ENCODE measurements around the gene UBTF.
A peak's percentile ranks its signal among the peaks of the same experiment; 100 is the strongest.
"Not testable (repeated sequence)": the region's sequence is repeated elsewhere in the genome, so short reads cannot be mapped to it uniquely, and the experiment has no call there.

Gene UBTF

DNA sequence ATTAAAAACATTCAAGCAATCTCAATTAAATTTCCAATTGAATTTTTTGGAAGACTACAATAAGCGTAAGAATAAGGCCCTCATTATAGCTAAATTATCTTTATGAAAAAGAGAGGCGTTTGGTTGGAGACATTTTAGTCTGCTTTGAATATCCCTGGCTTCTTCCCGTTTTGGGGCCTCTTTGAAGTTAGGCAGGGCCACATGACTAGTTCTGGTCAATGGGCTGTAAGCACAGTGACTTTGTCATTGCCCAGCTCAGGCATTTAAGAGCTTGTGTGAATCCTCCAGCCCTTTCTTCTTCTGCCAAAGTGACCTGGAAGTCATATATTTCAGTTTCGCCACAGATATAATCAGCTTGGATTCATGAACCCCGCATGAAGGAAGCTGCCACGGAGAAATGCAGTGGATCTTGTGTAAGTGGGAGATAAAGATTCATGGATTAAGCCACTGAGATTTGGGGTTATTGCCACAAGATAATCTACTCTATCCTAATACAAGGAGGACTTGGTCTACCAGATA lies 21.7 kb upstream of the UBTF start:
- H3K4me3 ChIP-seq (ENCODE audit: low read length), result peak overlapping the region; percentile 63
- peaks cover 12% of the 10 kb centered on the region for H3F3A ChIP-seq (ENCODE audit: control insufficient read depth, insufficient read depth)
- peaks cover 7% of the 10 kb centered on the region for H3K36me3 ChIP-seq (ENCODE audit: control insufficient read depth, low read length)
- no peaks in the 10 kb centered on the region for H3K79me2 ChIP-seq (ENCODE audit: control insufficient read depth, low read length)
- H4K20me1 ChIP-seq (ENCODE audit: control insufficient read depth, insufficient read depth, low read depth, low read length), result no peaks in the 10 kb centered on the region
- H3K9me2 ChIP-seq (replicated peaks; ENCODE audit: control insufficient read depth, low read length), result no peaks in the 10 kb centered on the region
- H3K27ac ChIP-seq (ENCODE audit: low read depth, low read length), result peak overlapping the region; percentile 48
- no peak for TF ChIP-seq EZH2phosphoT487 (IDR thresholded peaks at IDR 0.05; ENCODE audit: borderline replicate concordance, low read length)
- TF ChIP-seq, protein P1, sequence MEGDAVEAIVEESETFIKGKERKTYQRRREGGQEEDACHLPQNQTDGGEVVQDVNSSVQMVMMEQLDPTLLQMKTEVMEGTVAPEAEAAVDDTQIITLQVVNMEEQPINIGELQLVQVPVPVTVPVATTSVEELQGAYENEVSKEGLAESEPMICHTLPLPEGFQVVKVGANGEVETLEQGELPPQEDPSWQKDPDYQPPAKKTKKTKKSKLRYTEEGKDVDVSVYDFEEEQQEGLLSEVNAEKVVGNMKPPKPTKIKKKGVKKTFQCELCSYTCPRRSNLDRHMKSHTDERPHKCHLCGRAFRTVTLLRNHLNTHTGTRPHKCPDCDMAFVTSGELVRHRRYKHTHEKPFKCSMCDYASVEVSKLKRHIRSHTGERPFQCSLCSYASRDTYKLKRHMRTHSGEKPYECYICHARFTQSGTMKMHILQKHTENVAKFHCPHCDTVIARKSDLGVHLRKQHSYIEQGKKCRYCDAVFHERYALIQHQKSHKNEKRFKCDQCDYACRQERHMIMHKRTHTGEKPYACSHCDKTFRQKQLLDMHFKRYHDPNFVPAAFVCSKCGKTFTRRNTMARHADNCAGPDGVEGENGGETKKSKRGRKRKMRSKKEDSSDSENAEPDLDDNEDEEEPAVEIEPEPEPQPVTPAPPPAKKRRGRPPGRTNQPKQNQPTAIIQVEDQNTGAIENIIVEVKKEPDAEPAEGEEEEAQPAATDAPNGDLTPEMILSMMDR (IDR thresholded peaks at IDR 0.05; ENCODE audit: low read depth, low read length, poor library complexity, severe bottlenecking), result no peak
- peak overlapping the region; percentile 64 for H3K4me2 ChIP-seq (ENCODE audit: low read length)
- peaks cover 4% of the 10 kb centered on the region; the same call in 1 of the 2 replicates for H3K9me3 ChIP-seq (ENCODE audit: control insufficient read depth, insufficient read depth, low read length)
- peaks cover 46% of the 10 kb centered on the region for H3K4me1 ChIP-seq (ENCODE audit: control insufficient read depth, low read length)
- no peaks in the 10 kb centered on the region for H3K27me3 ChIP-seq (ENCODE audit: control insufficient read depth, low read length)

DNA sequence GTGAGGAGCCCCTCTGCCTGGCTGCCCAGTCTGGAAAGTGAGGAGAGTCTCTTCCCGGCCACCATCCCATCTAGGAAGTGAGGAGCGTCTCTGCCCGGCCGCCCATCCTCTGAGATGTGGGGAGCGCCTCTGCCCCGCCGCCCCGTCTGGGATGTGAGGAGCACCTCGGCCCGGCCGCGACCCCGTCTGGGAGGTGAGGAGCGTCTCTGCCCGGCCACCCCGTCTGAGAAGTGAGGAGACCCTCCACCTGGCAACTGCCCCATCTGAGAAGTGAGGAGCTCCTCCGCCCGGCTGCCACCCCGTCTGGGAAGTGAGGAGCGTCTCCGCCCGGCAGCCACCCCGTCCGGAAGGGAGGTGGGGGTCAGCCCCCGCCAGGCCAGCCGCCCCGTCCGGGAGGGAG lies 18.4 kb upstream of the UBTF start:
- not testable (repeated sequence) for H3K9me3 ChIP-seq (ENCODE audit: control insufficient read depth, insufficient read depth, low read length); H3K36me3 ChIP-seq (ENCODE audit: control insufficient read depth, low read length); H3K79me2 ChIP-seq (ENCODE audit: control insufficient read depth, low read length); H3K27me3 ChIP-seq (ENCODE audit: control insufficient read depth, low read length); H3K4me2 ChIP-seq (ENCODE audit: low read length); H3K9me2 ChIP-seq (replicated peaks; ENCODE audit: control insufficient read depth, low read length); H3K4me3 ChIP-seq (ENCODE audit: low read length); H3F3A ChIP-seq (ENCODE audit: control insufficient read depth, insufficient read depth); H3K27ac ChIP-seq (ENCODE audit: low read depth, low read length); H4K20me1 ChIP-seq (ENCODE audit: control insufficient read depth, insufficient read depth, low read depth, low read length)
- H3K4me1 ChIP-seq (ENCODE audit: control insufficient read depth, low read length), result peaks cover 20% of the 10 kb centered on the region

- H3K27me3 ChIP-seq (ENCODE audit: control insufficient read depth, low read length), result no peaks in the 10 kb centered on the region
- peaks cover 10% of the 10 kb centered on the region for H3K4me1 ChIP-seq (ENCODE audit: control insufficient read depth, low read length)
- H3F3A ChIP-seq (ENCODE audit: control insufficient read depth, insufficient read depth), result peaks cover 7% of the 10 kb centered on the region
- H3K36me3 ChIP-seq (ENCODE audit: control insufficient read depth, low read length), result no peaks in the 10 kb centered on the region
- H3K4me3 ChIP-seq (ENCODE audit: low read length), result no peak overlapping the region
- H4K20me1 ChIP-seq (ENCODE audit: control insufficient read depth, insufficient read depth, low read depth, low read length), result no peaks in the 10 kb centered on the region
- no peaks in the 10 kb centered on the region for H3K9me2 ChIP-seq (replicated peaks; ENCODE audit: control insufficient read depth, low read length)
- H3K4me2 ChIP-seq (ENCODE audit: low read length), result no peak overlapping the region
- no peak for TF ChIP-seq EZH2phosphoT487 (IDR thresholded peaks at IDR 0.05; ENCODE audit: borderline replicate concordance, low read length)
- TF ChIP-seq, protein P1 (IDR thresholded peaks at IDR 0.05; ENCODE audit: low read depth, low read length, poor library complexity, severe bottlenecking), result no peak
- no peak overlapping the region for H3K27ac ChIP-seq (ENCODE audit: low read depth, low read length)
- H3K9me3 ChIP-seq (ENCODE audit: control insufficient read depth, insufficient read depth, low read length), result no peaks in the 10 kb centered on the region
- H3K79me2 ChIP-seq (ENCODE audit: control insufficient read depth, low read length), result no peaks in the 10 kb centered on the region
These were observed 17.0 kb upstream of the UBTF start for GRCh38 chr17:44236444-44236991.

DNA sequence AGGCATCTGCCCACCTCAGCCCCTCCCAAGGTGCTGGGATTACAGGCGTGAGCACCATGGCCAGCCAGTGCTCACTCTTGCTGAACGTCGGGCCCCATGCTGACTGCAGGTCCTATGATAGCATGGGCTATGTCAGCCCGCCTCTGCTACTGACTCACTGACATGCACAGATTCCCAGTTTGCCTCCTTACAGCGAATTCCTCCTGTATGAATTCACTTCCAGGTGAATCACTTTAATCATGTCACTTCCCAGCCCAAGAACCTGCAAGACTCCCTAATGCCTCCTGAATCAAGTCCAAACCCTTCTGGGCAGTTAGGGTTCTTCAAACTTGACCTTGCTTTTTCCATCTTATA lies 16.1 kb upstream of the UBTF start:
- Histone ChIP-seq H4K20me1 (ENCODE audit: control insufficient read depth, insufficient read depth, low read depth, low read length) (no peaks in the 10 kb centered on the region), H3K4me2 (ENCODE audit: low read length) (no peak overlapping the region), H3K9me2 (replicated peaks; ENCODE audit: control insufficient read depth, low read length) (no peaks in the 10 kb centered on the region), H3K4me1 (ENCODE audit: control insufficient read depth, low read length) (peaks cover under 1% of the 10 kb centered on the region), H3K9me3 (ENCODE audit: control insufficient read depth, insufficient read depth, low read length) (no peaks in the 10 kb centered on the region), H3K36me3 (ENCODE audit: control insufficient read depth, low read length) (no peaks in the 10 kb centered on the region), H3K27me3 (ENCODE audit: control insufficient read depth, low read length) (no peaks in the 10 kb centered on the region), H3F3A (ENCODE audit: control insufficient read depth, insufficient read depth) (0 out of 2 replicates have a peak, but pooled peaks cover 3% of the 10 kb centered on the region), H3K4me3 (ENCODE audit: low read length) (no peak overlapping the region), H3K79me2 (ENCODE audit: control insufficient read depth, low read length) (no peaks in the 10 kb centered on the region), H3K27ac (ENCODE audit: low read depth, low read length) (no peak overlapping the region)
- TF ChIP-seq, protein P1 (IDR thresholded peaks at IDR 0.05; ENCODE audit: low read depth, low read length, poor library complexity, severe bottlenecking), result no peak
- no peak for TF ChIP-seq EZH2phosphoT487 (IDR thresholded peaks at IDR 0.05; ENCODE audit: borderline replicate concordance, low read length)
